Stimulated activated naive CD4-positive, alpha-beta T cell (primary cell): Measurements from ENCODE around the gene ZNF800.

Experiments
- DNase-seq, 6 experiments: peaks; one replicate each; lab custom pipeline; 2025; lab: John Stamatoyannopoulos, UW

The ZNF800 gene

GRCh38 chr7:127390186-127390816, 2.2 kb downstream of the ZNF800 start:
- no peak for DNase-seq

GRCh38 chr7:127389321-127389720, 3.2 kb downstream of the ZNF800 start:
- no peak for DNase-seq

GRCh38 chr7:127387974-127388373, 4.5 kb downstream of the ZNF800 start:
- DNase-seq, result no peak

- no peak for DNase-seq
Measured at GRCh38 chr7:127383123-127383835, 9.2 kb downstream of the ZNF800 start.

- no peak for DNase-seq
Measured at GRCh38 chr7:127382301-127383085, 10.0 kb downstream of the ZNF800 start.

GRCh38 chr7:127380479-127380878, 12.0 kb downstream of the ZNF800 start:
- DNase-seq, result no peak

- DNase-seq, result no peak
Measured at GRCh38 chr7:127379642-127380041, 12.9 kb downstream of the ZNF800 start.

GRCh38 chr7:127378537-127378936, 14.0 kb downstream of the ZNF800 start:
- no peak for DNase-seq

- no peak for DNase-seq
Measured at GRCh38 chr7:127377425-127377824, 15.1 kb downstream of the ZNF800 start.

GRCh38 chr7:127375631-127376030, 16.9 kb downstream of the ZNF800 start:
- DNase-seq, result no peak

- no peak for DNase-seq
Measured at GRCh38 chr7:127367679-127368078, 24.8 kb downstream of the ZNF800 start.

- DNase-seq, result no peak
Measured at GRCh38 chr7:127366680-127367079, 25.8 kb downstream of the ZNF800 start.

GRCh38 chr7:127365957-127366315, 26.6 kb downstream of the ZNF800 start:
- DNase-seq, result no peak

- DNase-seq, result no peak
Measured at GRCh38 chr7:127365164-127365956, 27.1 kb downstream of the ZNF800 start.

- DNase-seq, result no peak
Measured at GRCh38 chr7:127362364-127363027, 30.0 kb downstream of the ZNF800 start.

GRCh38 chr7:127361736-127362135, 30.8 kb downstream of the ZNF800 start:
- no peak for DNase-seq

GRCh38 chr7:127359011-127359410, 33.5 kb downstream of the ZNF800 start:
- no peak for DNase-seq

GRCh38 chr7:127353897-127354296, 38.6 kb downstream of the ZNF800 start:
- DNase-seq, result no peak

- DNase-seq, result no peak
Measured at GRCh38 chr7:127350586-127350985, 41.9 kb downstream of the ZNF800 start.

- no peak for DNase-seq
Measured at GRCh38 chr7:127349881-127350280, 42.6 kb downstream of the ZNF800 start.

- DNase-seq, result no peak
Measured at GRCh38 chr7:127348247-127348631, 44.3 kb downstream of the ZNF800 start.
